Adrenal gland (tissue), 12 donors: ENCODE data around the gene ME1. TPM values are rescaled to one million over a fixed set of nuclear protein-coding genes. Genes with fewer than 3 reads are reported as not detected.

Experiments
- DNase-seq, 7 donors: peaks; one replicate each; pipeline ENCODE4 v3.0.0-alpha.2; 2019 to 2020
- H3K27ac ChIP-seq, 5 donors: fragments of 200-600 bp; sonication (generic) in 4 of 5; 1 replicate in 3 of 5; 2 replicates in 2 of 5; pipeline versions ENCODE4 v1.5.1 to v1.8.0; 2016 to 2020; ENCODE audit warnings: mild to moderate bottlenecking in 1 of 5
- H3K27me3 ChIP-seq: fragments of 200-600 bp; 2 replicates; pipeline ENCODE4 v1.8.0; 2021
- H3K36me3 ChIP-seq, 2 donors: fragments of 200-600 bp; replicated peaks in 1 of 2; 1 replicate in 1 of 2; 2 replicates in 1 of 2; pipeline versions ENCODE4 v1.5.1 to v1.8.0; 2018 to 2022
- H3K4me1 ChIP-seq, 2 donors: fragments of 200-600 bp; replicated peaks in 1 of 2; 1 replicate in 1 of 2; 2 replicates in 1 of 2; pipeline versions ENCODE4 v1.5.1 to v1.8.0; 2018 to 2021
- H3K4me3 ChIP-seq, 4 donors: fragments of 200-600 bp; sonication (generic) in 3 of 4; one replicate each; pipeline ENCODE4 v1.5.1; 2016 to 2018
- H3K9me3 ChIP-seq, 3 donors: fragments of 200-600 bp; sonication (generic) in 1 of 3; replicated peaks in 1 of 3; 1 replicate in 2 of 3; 2 replicates in 1 of 3; pipeline versions ENCODE4 v1.5.1 to v1.8.0; 2016 to 2021
- CTCF ChIP-seq, 6 experiments: fragments of 450-650 bp in 4 of 6; fragments of 200-600 bp in 2 of 6; sonication (generic) in 1 of 6; IDR thresholded peaks; 1 replicate in 5 of 6; 2 replicates in 1 of 6; pipeline versions ENCODE4 v1.5.1 to v1.8.0; 2016 to 2021; ENCODE audit warnings: antibody characterized with exemption in 6 of 6, mild to moderate bottlenecking in 2 of 6, moderate library complexity in 1 of 6
- POLR2A ChIP-seq, 2 donors: fragments of 450-650 bp; IDR thresholded peaks; one replicate each; pipeline ENCODE4 v1.6.1; 2017; ENCODE audit warnings: antibody characterized with exemption in 2 of 2, mild to moderate bottlenecking in 2 of 2, moderate library complexity in 1 of 2
- WGBS, 4 donors: extraction: QIAGEN DNeasy Blood & Tissue Kit in 2 of 4; methylation state at CpG; one replicate each; pipeline versions ENCODE4 v1.1.5 to v1.1.7; 2013 to 2017; 5-methylcytosine and 5-hydroxymethylcytosine counted together
- intact Hi-C, 2 donors: fragments of 100-400 bp; cut with DNase I; formaldehyde crosslinking; loops; one replicate each; pipeline versions ENCODE4 v1.14.1 to v1.15.0; 2022 to 2023
- polyA plus RNA-seq, 3 donors: library from polyadenylated mRNA; stranded (reverse); fragments of 200-250 nt in 2 of 3; fragments of 350-450 nt in 1 of 3; fragmentation: Illumina TruSeq in 1 of 3; extraction: RNeasy Lipid Tissue Mini Kit (QIAGEN cat#74804) in 1 of 3; gene quantifications; one replicate each; pipeline ENCODE4 v1.2.3, GENCODE V29; 2013 to 2014
- total RNA-seq, 9 donors: library from RNA; depleted of rRNA in 4 of 9; stranded (reverse); fragments of >200 nt in 4 of 9; fragments of 120-200 nt in 1 of 9; fragmentation: NEBNext Ultra II Directional in 1 of 9; extraction: Animal tissue kit (Norgen Biotek cat#: 25700) in 1 of 9; gene quantifications; one replicate each; pipeline versions ENCODE4 v1.1.0 to v1.2.4, GENCODE V29; 2013 to 2023
- donor health status: healthy with polysubstance abuse.
- donor health status: Bipolar disorder and iron deficiency.
- donor health status: DM: yes; HTN: yes; CAD: no.
- donor health status: DM: no; HTN: no; CAD: no.
- donor health status: DM: no; HTN: no; CAD: no.
- donor health status: DM: yes; HTN: yes; CAD: no.

Gene ME1
- total and polyA plus RNA-seq, 12 donors: 19.9 to 145 (median 64.1) TPM

DNA sequence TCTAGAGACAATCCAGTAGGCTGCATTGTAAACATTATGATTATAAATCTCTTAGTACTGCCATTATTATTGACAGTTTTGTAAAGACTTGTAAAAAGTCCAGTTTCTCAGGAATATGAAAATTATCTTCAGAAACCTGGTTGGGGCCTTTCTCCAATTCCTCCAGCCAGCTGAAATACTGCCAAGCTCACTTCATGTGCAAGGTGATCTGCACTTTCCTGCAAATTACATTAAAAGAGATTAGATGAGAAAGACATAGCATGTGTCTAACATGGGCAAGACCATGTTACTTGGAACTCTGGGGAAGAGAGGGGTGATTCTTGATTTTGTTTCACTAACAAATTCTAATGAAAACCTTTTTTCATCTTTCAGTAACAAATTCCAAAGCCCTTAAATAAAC, 261.7 kb downstream of the ME1 start:
- no peaks in the 10 kb centered on the region for H3K27me3 ChIP-seq
- no peak for TF ChIP-seq POLR2A (IDR thresholded peaks at IDR 0.05)
- no peak for TF ChIP-seq CTCF (IDR thresholded peaks at IDR 0.05)
- H3K4me3 ChIP-seq: no peak overlapping the region
- peaks cover 0 to 93% of the 10 kb centered on the region in 2 donors for H3K36me3 ChIP-seq
- H3K4me1 ChIP-seq: no peaks in the 10 kb centered on the region
- no peak overlapping the region for H3K27ac ChIP-seq
- DNase-seq: no peak
- intact Hi-C loops: no loop called here
- no peaks in the 10 kb centered on the region for H3K9me3 ChIP-seq

GRCh38 chr6:83168556-83168955, 262.3 kb downstream of the ME1 start:
- H3K36me3 ChIP-seq: peaks cover 0 to 88% of the 10 kb centered on the region in 2 donors

GRCh38 chr6:83167726-83168278, 263.0 kb downstream of the ME1 start:
- intact Hi-C loops: no loop called here
- no peak for TF ChIP-seq POLR2A (IDR thresholded peaks at IDR 0.05)
- TF ChIP-seq CTCF (IDR thresholded peaks at IDR 0.05): no peak
- Histone ChIP-seq H3K9me3 (no peaks in the 10 kb centered on the region), H3K27me3 (no peaks in the 10 kb centered on the region), H3K27ac (no peak overlapping the region), H3K4me3 (no peak overlapping the region), H3K36me3 (peaks cover 0 to 84% of the 10 kb centered on the region in 2 donors), H3K4me1 (no peaks in the 10 kb centered on the region)
- no peak for DNase-seq
- 95 to 96% (median 96%) methylated on average over 5 of the region's 5 CpGs for WGBS, 4 donors

More at GRCh38 chr6:83168556-83168955, 262.3 kb downstream of the ME1 start:
- DNase-seq: no peak
- H3K4me1 ChIP-seq: no peaks in the 10 kb centered on the region
- TF ChIP-seq POLR2A (IDR thresholded peaks at IDR 0.05): no peak
- TF ChIP-seq CTCF (IDR thresholded peaks at IDR 0.05): no peak
- no peaks in the 10 kb centered on the region for H3K27me3 ChIP-seq
- H3K27ac ChIP-seq: no peak overlapping the region
- 79 to 96% (median 92%) methylated on average over 1 of the region's 1 CpG for WGBS, 4 donors
- intact Hi-C loops: no loop called here
- H3K4me3 ChIP-seq: no peak overlapping the region
- H3K9me3 ChIP-seq: no peaks in the 10 kb centered on the region

Other genes starting within 250 kb of the ME1 start
- gene PGM3, start 237.8 kb downstream of the ME1 start, total RNA-seq: 100 to 1,000 TPM in 1 of 9 donors, 10 to 100 TPM in 8; 19.7 to 124 (median 43.0) TPM
- 10 to 100 TPM; 14.7 to 78.5 (median 15.3) TPM for gene PGM3, start 237.8 kb downstream of the ME1 start, polyA plus RNA-seq
- 10 to 100 TPM in 1 of 9 donors, 1 to 10 TPM in 8; 4.6 to 12.0 (median 8.1) TPM for gene RWDD2A, start 237.7 kb downstream of the ME1 start, total RNA-seq
- 10 to 100 TPM in 1 of 3 donors, 1 to 10 TPM in 2; 6.7 to 18.3 (median 7.3) TPM for gene RWDD2A, start 237.7 kb downstream of the ME1 start, polyA plus RNA-seq
- 10 to 100 TPM in 4 of 9 donors, 1 to 10 TPM in 3, under 1 TPM in 2; 0.39 to 18.7 (median 5.7) TPM for gene PRSS35, start 81.5 kb upstream of the ME1 start, total RNA-seq
- 1 to 10 TPM in 2 of 3 donors, under 1 TPM in 1; 0.27 to 3.5 (median 2.6) TPM for gene PRSS35, start 81.5 kb upstream of the ME1 start, polyA plus RNA-seq